Measurements from ENCODE around the gene SIM1. TPM values are rescaled to one million over a fixed set of nuclear protein-coding genes. Genes with fewer than 3 reads are reported as not detected.

SIM1 gene
- total RNA-seq, 1 donor from 2014 or later, result not detected

- H3K4me1 ChIP-seq (ENCODE audit: insufficient read depth, low read length), result peaks cover 3% of the 10 kb centered on the region
- TF ChIP-seq CTCF (IDR thresholded peaks at IDR 0.05; ENCODE audit: insufficient read depth, low read depth, low read length) (no peak), EZH2 (IDR thresholded peaks at IDR 0.05; ENCODE audit: insufficient read depth, low read length) (no peak)
- H2AFZ ChIP-seq (ENCODE audit: low read depth, low read length), result peak overlapping the region; percentile 19
- H3K27me3 Mint-ChIP-seq (ENCODE audit: low read depth, unreplicated experiment), result peaks cover 93% of the 10 kb centered on the region
- peaks cover 100% of the 10 kb centered on the region for H3K27me3 ChIP-seq (ENCODE audit: insufficient read depth, low read length)
- FAIRE-seq (no peak), DNase-seq (ENCODE audit: low read depth) (no peak)
- H3K4me1 Mint-ChIP-seq (ENCODE audit: low read depth, unreplicated experiment), result no peaks in the 10 kb centered on the region
- H4K20me1 ChIP-seq (ENCODE audit: insufficient read depth, low read length), result peaks cover 14% of the 10 kb centered on the region
- no peaks in the 10 kb centered on the region for H3K79me2 ChIP-seq (ENCODE audit: insufficient read depth, low read length)
- H3K4me3 Mint-ChIP-seq (ENCODE audit: unreplicated experiment), result no peak overlapping the region
- H3K27ac Mint-ChIP-seq (ENCODE audit: unreplicated experiment), result no peak overlapping the region
- H3K36me3 Mint-ChIP-seq (ENCODE audit: low read depth, unreplicated experiment), result peaks cover 2% of the 10 kb centered on the region
- no peaks in the 10 kb centered on the region for H3K36me3 ChIP-seq (ENCODE audit: insufficient read depth, low read length)
- H3K4me3 ChIP-seq (ENCODE audit: insufficient read depth, low read depth, low read length), result no peak overlapping the region
- H3K27ac ChIP-seq (ENCODE audit: low read depth, low read length), result no peak overlapping the region
- no peak overlapping the region for H3K9ac ChIP-seq (ENCODE audit: low read length)
- peaks cover 20% of the 10 kb centered on the region for H3K9me3 Mint-ChIP-seq (ENCODE audit: unreplicated experiment)
- H3K4me2 ChIP-seq (ENCODE audit: low read length), result no peak overlapping the region
- peaks cover 10% of the 10 kb centered on the region for H3K9me3 ChIP-seq (ENCODE audit: insufficient read depth, low read depth, low read length)
Observed at GRCh38 chr6:100463630-100464161, 1.0 kb downstream of the SIM1 start.

- no peak for FAIRE-seq
- no peak overlapping the region for H2AFZ ChIP-seq (ENCODE audit: low read depth, low read length)
- H3K4me1 ChIP-seq (ENCODE audit: insufficient read depth, low read length), result peaks cover 6% of the 10 kb centered on the region
- H3K79me2 ChIP-seq (ENCODE audit: insufficient read depth, low read length), result no peaks in the 10 kb centered on the region
- no peak overlapping the region for H3K4me3 ChIP-seq (ENCODE audit: insufficient read depth, low read depth, low read length)
- Mint-ChIP-seq H3K9me3 (ENCODE audit: unreplicated experiment) (peaks cover 20% of the 10 kb centered on the region), H3K27me3 (ENCODE audit: low read depth, unreplicated experiment) (peaks cover 91% of the 10 kb centered on the region), H3K36me3 (ENCODE audit: low read depth, unreplicated experiment) (peaks cover 2% of the 10 kb centered on the region), H3K4me1 (ENCODE audit: low read depth, unreplicated experiment) (no peaks in the 10 kb centered on the region), H3K27ac (ENCODE audit: unreplicated experiment) (no peak overlapping the region), H3K4me3 (ENCODE audit: unreplicated experiment) (no peak overlapping the region)
- H3K9me3 ChIP-seq (ENCODE audit: insufficient read depth, low read depth, low read length), result peaks cover 10% of the 10 kb centered on the region
- no peaks in the 10 kb centered on the region for H3K36me3 ChIP-seq (ENCODE audit: insufficient read depth, low read length)
- TF ChIP-seq CTCF (IDR thresholded peaks at IDR 0.05; ENCODE audit: insufficient read depth, low read depth, low read length) (no peak), EZH2 (IDR thresholded peaks at IDR 0.05; ENCODE audit: insufficient read depth, low read length) (peak; percentile 12)
- peaks cover 14% of the 10 kb centered on the region for H4K20me1 ChIP-seq (ENCODE audit: insufficient read depth, low read length)
- H3K27me3 ChIP-seq (ENCODE audit: insufficient read depth, low read length), result peaks cover 100% of the 10 kb centered on the region
- no peak overlapping the region for H3K9ac ChIP-seq (ENCODE audit: low read length)
- no peak overlapping the region for H3K4me2 ChIP-seq (ENCODE audit: low read length)
- H3K27ac ChIP-seq (ENCODE audit: low read depth, low read length), result no peak overlapping the region
- DNase-seq (ENCODE audit: low read depth), result no peak
Observed at GRCh38 chr6:100462706-100463629, 1.8 kb downstream of the SIM1 start.

Measured in astrocyte (in vitro differentiated cells and primary cell).